ENCODE measurements around the gene KIF16B.

GRCh38 chr20:16576219-16576618, 3.0 kb upstream of the KIF16B start:
- TF ChIP-seq CTCF (conservative IDR thresholded peaks at IDR 0.05; ENCODE audit: low read depth, low read length) = no peak
- no peak for TF ChIP-seq EZH2 (IDR thresholded peaks at IDR 0.05; ENCODE audit: low read length, unreplicated experiment)

Data from PC-3 (cell line).